ENCODE data around the gene HSBP1.

HSBP1 gene

DNA sequence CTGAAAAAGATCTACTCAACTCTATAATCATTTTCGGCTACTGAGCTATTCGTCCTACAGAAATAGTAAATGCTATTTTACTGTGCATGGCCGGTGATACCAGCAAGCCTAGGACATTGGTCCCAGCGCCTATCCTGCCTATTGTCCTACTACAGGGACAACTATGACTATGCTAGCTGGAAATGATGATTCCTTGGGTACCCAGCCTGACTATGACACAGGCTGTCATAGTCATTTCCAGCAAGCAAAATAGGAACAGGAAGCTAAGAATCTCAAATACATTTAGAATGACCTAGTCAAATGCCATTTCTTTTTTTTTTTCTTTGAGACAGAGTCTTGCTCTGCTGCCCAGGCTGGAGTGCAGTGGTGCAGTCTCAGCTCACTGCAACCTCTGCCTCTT is 33.7 kb upstream of the HSBP1 start:
- no peak for TF ChIP-seq POLR2AphosphoS5 (IDR thresholded peaks at IDR 0.05; ENCODE audit: borderline replicate concordance, low read depth, low read length)
- no peak for TF ChIP-seq EZH2 (IDR thresholded peaks at IDR 0.05)
- TF ChIP-seq FOXP2 (optimal IDR thresholded peaks at IDR 0.05; ENCODE audit: control extremely low read depth, extremely low read length, insufficient read depth) = no peak
- Histone ChIP-seq H3K9me3 (ENCODE audit: low read depth, low read length) (no peaks in the 10 kb centered on the region), H3K36me3 (ENCODE audit: insufficient read depth, low read length) (no peaks in the 10 kb centered on the region), H3K9ac (ENCODE audit: insufficient read length) (no peak overlapping the region), H3K27ac (no peak overlapping the region), H3K4me3 (no peak overlapping the region)
- no peak for DNase-seq (ENCODE audit: low read depth, low spot score)

GRCh38 chr16:83776944-83777343 is 30.8 kb upstream of the HSBP1 start:
- no peak for DNase-seq (ENCODE audit: low read depth, low spot score)
- TF ChIP-seq FOXP2 (optimal IDR thresholded peaks at IDR 0.05; ENCODE audit: control extremely low read depth, extremely low read length, insufficient read depth) = no peak
- TF ChIP-seq EZH2 (IDR thresholded peaks at IDR 0.05) = no peak
- TF ChIP-seq POLR2AphosphoS5 (IDR thresholded peaks at IDR 0.05; ENCODE audit: borderline replicate concordance, low read depth, low read length) = no peak
- Histone ChIP-seq H3K27ac (no peak overlapping the region), H3K36me3 (ENCODE audit: insufficient read depth, low read length) (no peaks in the 10 kb centered on the region), H3K9me3 (ENCODE audit: low read depth, low read length) (no peaks in the 10 kb centered on the region), H3K4me3 (no peak overlapping the region), H3K9ac (ENCODE audit: insufficient read length) (no peak overlapping the region)

DNA sequence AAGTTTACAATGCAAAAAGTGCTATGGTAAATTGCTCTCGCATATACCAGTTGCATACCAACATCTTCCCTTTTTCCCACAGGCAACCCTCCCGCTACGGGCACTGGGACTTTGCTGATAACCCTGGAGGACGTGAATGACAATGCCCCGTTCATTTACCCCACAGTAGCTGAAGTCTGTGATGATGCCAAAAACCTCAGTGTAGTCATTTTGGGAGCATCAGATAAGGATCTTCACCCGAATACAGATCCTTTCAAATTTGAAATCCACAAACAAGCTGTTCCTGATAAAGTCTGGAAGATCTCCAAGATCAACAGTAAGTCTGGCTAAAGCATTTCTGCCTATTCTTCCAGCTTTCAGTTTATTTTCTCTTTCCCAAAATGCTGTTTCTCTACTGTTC is 27.9 kb upstream of the HSBP1 start:
- Histone ChIP-seq H3K9ac (ENCODE audit: insufficient read length) (no peak overlapping the region), H3K9me3 (ENCODE audit: low read depth, low read length) (no peaks in the 10 kb centered on the region), H3K36me3 (ENCODE audit: insufficient read depth, low read length) (no peaks in the 10 kb centered on the region), H3K4me3 (no peak overlapping the region), H3K27ac (no peak overlapping the region)
- DNase-seq (ENCODE audit: low read depth, low spot score) = no peak
- TF ChIP-seq FOXP2 (optimal IDR thresholded peaks at IDR 0.05; ENCODE audit: control extremely low read depth, extremely low read length, insufficient read depth) (no peak), POLR2AphosphoS5 (IDR thresholded peaks at IDR 0.05; ENCODE audit: borderline replicate concordance, low read depth, low read length) (no peak), EZH2 (IDR thresholded peaks at IDR 0.05) (no peak)

- Histone ChIP-seq H3K27ac (no peak overlapping the region), H3K36me3 (ENCODE audit: insufficient read depth, low read length) (no peaks in the 10 kb centered on the region), H3K9me3 (ENCODE audit: low read depth, low read length) (no peaks in the 10 kb centered on the region), H3K9ac (ENCODE audit: insufficient read length) (no peak overlapping the region), H3K4me3 (no peak overlapping the region)
- TF ChIP-seq FOXP2 (optimal IDR thresholded peaks at IDR 0.05; ENCODE audit: control extremely low read depth, extremely low read length, insufficient read depth) = no peak
- no peak for TF ChIP-seq EZH2 (IDR thresholded peaks at IDR 0.05)
- no peak for TF ChIP-seq POLR2AphosphoS5 (IDR thresholded peaks at IDR 0.05; ENCODE audit: borderline replicate concordance, low read depth, low read length)
- DNase-seq (ENCODE audit: low read depth, low spot score) = no peak
Measured at GRCh38 chr16:83785455-83785854, 22.3 kb upstream of the HSBP1 start.

DNA sequence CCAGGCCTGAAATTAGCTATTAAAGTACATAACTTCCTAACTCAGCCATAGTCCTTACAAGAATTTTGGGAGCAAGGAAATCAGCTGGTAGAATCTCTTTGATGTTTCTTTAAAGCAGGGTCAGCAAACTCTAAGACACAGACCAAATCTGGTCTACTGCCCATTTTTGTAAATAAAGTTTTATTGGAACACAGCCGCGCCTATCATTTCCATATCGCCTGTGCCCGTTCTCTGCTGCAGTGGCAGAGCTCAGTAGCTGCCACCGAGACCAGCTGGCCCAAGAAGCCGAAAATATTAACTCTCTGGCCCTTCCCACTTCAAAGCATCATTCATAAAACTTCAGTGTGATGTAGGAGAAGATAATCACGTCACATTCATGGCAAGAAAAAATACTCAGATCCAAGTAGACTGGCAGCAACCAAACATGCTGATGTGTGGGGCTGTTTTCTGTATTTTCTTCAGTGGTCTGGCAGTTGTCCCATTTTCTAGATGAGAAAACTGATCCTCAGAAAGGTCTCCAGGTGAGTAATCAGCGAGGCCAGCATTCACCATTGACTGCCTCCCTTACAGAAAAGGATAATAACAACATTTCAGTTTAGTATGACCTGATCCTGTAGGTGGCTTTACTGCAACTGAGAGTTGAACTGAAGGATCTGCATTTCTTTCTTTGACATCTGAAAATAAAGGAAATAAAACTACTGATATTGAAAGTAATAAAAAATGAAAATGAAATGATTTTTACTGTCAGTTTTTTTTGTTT is 18.0 kb upstream of the HSBP1 start:
- Histone ChIP-seq H3K4me3 (no peak overlapping the region), H3K9ac (ENCODE audit: insufficient read length) (no peak overlapping the region), H3K9me3 (ENCODE audit: low read depth, low read length) (no peaks in the 10 kb centered on the region), H3K36me3 (ENCODE audit: insufficient read depth, low read length) (no peaks in the 10 kb centered on the region), H3K27ac (no peak overlapping the region)
- TF ChIP-seq POLR2AphosphoS5 (IDR thresholded peaks at IDR 0.05; ENCODE audit: borderline replicate concordance, low read depth, low read length) = no peak
- TF ChIP-seq FOXP2 (optimal IDR thresholded peaks at IDR 0.05; ENCODE audit: control extremely low read depth, extremely low read length, insufficient read depth) = no peak
- TF ChIP-seq EZH2 (IDR thresholded peaks at IDR 0.05) = no peak
- no peak for DNase-seq (ENCODE audit: low read depth, low spot score)

DNA sequence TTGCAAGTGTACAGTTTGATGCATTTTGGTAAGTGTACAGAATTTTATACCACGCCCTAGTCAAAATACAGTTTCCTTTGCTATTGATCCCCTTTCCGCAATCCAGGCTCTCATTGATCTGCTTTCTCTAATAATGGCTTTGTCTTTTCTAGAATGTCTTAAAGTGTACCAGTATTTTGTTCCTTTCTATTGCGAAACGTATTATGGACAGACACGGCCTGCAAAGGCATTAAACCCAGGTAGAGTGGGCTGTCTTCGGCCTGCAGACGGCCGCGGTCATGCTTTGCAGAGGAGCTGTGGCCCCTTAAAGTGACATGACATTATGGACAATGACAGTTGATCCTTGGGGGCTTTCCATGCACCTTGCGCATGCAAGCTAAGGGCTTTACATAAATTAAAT is 15.9 kb upstream of the HSBP1 start:
- TF ChIP-seq FOXP2 (optimal IDR thresholded peaks at IDR 0.05; ENCODE audit: control extremely low read depth, extremely low read length, insufficient read depth) (no peak), EZH2 (IDR thresholded peaks at IDR 0.05) (no peak), POLR2AphosphoS5 (IDR thresholded peaks at IDR 0.05; ENCODE audit: borderline replicate concordance, low read depth, low read length) (no peak)
- Histone ChIP-seq H3K4me3 (no peak overlapping the region), H3K9ac (ENCODE audit: insufficient read length) (no peak overlapping the region), H3K27ac (no peak overlapping the region), H3K9me3 (ENCODE audit: low read depth, low read length) (no peaks in the 10 kb centered on the region), H3K36me3 (ENCODE audit: insufficient read depth, low read length) (no peaks in the 10 kb centered on the region)
- no peak for DNase-seq (ENCODE audit: low read depth, low spot score)

DNA sequence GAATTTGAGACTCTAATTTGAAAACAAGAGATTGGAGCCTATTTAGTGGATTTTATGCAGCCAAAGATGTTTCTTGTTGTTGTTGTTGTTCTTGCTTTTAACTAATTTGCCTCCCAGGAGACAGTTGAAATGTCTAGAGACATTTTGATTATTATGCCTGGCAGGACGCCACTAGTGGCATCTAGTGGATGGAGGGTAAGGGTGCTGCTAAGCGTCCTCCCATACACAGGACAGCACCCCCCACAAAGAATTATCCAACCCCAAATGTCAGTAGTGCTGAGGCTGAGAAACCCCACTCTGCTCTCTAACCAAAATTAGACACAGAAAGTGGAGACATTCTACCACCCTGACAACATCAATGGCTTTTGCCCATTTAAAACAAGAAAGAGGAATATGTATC is 15.4 kb upstream of the HSBP1 start:
- TF ChIP-seq FOXP2 (optimal IDR thresholded peaks at IDR 0.05; ENCODE audit: control extremely low read depth, extremely low read length, insufficient read depth) (no peak), POLR2AphosphoS5 (IDR thresholded peaks at IDR 0.05; ENCODE audit: borderline replicate concordance, low read depth, low read length) (no peak), EZH2 (IDR thresholded peaks at IDR 0.05) (no peak)
- Histone ChIP-seq H3K36me3 (ENCODE audit: insufficient read depth, low read length) (no peaks in the 10 kb centered on the region), H3K27ac (no peak overlapping the region), H3K9ac (ENCODE audit: insufficient read length) (no peak overlapping the region), H3K9me3 (ENCODE audit: low read depth, low read length) (no peaks in the 10 kb centered on the region), H3K4me3 (no peak overlapping the region)
- DNase-seq (ENCODE audit: low read depth, low spot score) = no peak

DNA sequence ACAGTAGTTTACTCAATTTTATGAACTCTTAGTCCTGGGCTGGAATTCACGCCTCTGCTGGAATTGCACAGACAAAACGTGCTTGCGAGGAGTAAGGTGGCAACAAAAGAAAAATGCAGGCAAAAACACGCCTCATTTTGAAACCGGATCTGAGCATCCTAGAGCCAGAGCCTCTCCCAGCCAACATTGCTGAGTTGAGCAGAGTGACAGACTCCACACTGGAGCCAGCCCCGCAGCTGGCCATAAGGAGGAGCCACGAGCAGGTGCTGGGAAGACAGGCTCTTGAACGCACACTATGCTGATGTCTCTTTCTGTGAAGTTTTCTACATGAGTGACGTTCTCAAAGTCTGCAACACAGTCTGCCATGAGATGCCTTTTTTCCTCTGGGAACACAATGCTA is 14.6 kb upstream of the HSBP1 start:
- Histone ChIP-seq H3K9me3 (ENCODE audit: low read depth, low read length) (no peaks in the 10 kb centered on the region), H3K4me3 (no peak overlapping the region), H3K9ac (ENCODE audit: insufficient read length) (no peak overlapping the region), H3K27ac (no peak overlapping the region), H3K36me3 (ENCODE audit: insufficient read depth, low read length) (no peaks in the 10 kb centered on the region)
- TF ChIP-seq FOXP2 (optimal IDR thresholded peaks at IDR 0.05; ENCODE audit: control extremely low read depth, extremely low read length, insufficient read depth) (no peak), EZH2 (IDR thresholded peaks at IDR 0.05) (no peak), POLR2AphosphoS5 (IDR thresholded peaks at IDR 0.05; ENCODE audit: borderline replicate concordance, low read depth, low read length) (no peak)
- DNase-seq (ENCODE audit: low read depth, low spot score) = no peak
